GM12801 (cell line): ENCODE results near the gene PEX7.

Source experiments
- TF ChIP-seq, protein P1 (sequence below): IDR thresholded peaks from one replicate; pipeline ENCODE4 v1.5.1; 2011; ENCODE audit warnings: control low read depth; ENCODE audit not compliant: insufficient read length; ENCODE audit errors: extremely low read depth

The PEX7 gene

GRCh38 chr6:136901212-136901784 is 78.9 kb downstream of the PEX7 start:
- TF ChIP-seq, protein P1, sequence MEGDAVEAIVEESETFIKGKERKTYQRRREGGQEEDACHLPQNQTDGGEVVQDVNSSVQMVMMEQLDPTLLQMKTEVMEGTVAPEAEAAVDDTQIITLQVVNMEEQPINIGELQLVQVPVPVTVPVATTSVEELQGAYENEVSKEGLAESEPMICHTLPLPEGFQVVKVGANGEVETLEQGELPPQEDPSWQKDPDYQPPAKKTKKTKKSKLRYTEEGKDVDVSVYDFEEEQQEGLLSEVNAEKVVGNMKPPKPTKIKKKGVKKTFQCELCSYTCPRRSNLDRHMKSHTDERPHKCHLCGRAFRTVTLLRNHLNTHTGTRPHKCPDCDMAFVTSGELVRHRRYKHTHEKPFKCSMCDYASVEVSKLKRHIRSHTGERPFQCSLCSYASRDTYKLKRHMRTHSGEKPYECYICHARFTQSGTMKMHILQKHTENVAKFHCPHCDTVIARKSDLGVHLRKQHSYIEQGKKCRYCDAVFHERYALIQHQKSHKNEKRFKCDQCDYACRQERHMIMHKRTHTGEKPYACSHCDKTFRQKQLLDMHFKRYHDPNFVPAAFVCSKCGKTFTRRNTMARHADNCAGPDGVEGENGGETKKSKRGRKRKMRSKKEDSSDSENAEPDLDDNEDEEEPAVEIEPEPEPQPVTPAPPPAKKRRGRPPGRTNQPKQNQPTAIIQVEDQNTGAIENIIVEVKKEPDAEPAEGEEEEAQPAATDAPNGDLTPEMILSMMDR: no peak

GRCh38 chr6:136914947-136915346 is 92.6 kb downstream of the PEX7 start:
- TF ChIP-seq, protein P1: no peak

DNA sequence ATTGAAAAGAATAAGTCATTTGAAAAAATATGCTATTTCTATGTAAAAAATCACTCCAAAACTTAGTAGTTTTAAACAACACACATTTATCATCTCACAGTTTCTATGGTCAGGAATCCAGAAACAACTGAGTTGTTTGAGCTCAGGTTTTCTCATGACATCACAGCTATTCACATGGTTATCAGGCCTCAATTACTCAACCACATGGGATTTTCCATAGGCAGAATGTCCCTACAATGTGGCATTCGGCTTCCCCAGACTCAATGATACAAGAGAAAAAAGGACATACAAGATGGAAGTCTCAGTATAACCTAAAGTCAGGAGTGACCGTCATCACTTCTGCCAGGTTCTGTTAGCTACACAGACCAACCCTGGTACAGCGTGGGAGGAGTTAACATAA is 96.3 kb downstream of the PEX7 start:
- TF ChIP-seq, protein P1: no peak

DNA sequence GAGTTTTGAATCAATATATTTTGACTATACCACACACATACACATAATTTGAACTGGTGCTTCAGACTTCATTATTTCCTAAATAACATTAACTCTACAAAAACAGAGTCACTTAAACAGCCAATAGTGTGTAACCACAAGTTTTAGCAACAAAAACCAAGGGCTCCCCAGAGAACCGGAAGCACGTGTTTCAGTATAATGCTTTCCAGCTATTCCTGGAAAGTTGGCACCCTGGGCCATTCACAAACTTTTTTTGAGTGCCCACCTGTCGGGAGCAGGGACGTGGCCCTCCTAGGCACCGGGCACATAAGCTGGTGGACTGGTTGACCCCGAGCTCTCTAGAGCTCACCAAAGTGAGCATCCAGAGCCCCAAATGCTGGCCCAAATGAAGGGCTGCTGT is 97.8 kb downstream of the PEX7 start:
- TF ChIP-seq, protein P1: no peak

GRCh38 chr6:136920671-136921380 is 98.4 kb downstream of the PEX7 start:
- TF ChIP-seq, protein P1: no peak

DNA sequence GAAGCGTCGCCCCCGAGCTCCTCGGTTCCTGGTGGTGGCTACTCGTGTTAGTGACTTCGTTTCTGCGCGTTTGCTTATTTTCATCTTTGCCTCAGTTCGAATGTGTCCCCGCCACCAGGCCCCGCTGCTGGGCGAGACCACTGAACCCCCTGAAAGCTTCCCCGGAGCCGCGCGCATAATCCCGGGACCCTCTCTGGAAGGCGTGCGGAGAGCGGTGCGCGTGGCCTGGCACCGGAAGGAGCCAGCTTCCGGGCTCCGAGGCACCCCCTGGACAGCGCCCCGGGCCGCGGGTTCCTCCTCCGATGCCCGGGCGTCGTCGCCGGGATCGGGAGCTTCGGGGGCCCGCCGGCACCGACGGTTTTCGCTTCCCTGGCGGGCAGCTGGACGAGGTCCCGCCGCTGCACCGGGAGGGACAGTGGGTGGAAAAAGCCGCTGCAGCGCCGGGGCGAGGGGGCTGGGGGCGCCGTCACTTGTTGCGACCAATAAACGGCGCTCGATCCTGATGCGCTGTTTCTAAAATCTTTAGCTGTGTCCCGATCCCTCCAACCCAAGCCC is 99.1 kb downstream of the PEX7 start:
- TF ChIP-seq, protein P1: no peak

DNA sequence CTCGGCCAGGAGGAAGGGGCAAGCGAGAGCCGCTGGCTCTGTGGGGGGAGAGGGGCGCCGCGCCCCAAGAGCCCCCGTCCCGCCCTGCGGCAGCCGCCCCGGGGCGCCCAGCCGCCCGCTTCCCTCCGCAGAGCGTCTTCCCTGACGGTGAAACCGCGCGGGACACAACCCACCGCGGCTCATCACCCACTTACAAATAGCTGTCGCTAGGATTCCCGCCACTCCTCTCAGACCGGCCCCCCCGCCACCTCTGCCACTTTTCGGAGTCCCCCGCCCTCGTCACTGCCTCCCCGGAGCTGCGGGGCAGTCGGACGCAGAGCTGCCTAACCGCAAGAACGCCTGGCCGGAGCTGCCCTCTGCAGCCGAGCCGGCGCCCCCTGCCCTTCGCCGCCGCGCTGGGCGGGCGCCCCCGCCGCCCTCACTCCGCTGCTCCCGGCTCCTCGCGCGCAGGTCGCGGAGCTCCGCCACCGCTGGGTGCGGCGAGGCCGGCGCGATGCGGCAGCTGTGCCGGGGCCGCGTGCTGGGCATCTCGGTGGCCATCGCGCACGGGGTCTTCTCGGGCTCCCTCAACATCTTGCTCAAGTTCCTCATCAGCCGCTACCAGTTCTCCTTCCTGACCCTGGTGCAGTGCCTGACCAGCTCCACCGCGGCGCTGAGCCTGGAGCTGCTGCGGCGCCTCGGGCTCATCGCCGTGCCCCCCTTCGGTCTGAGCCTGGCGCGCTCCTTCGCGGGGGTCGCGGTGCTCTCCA is 99.7 kb downstream of the PEX7 start, which contains the start of gene SLC35D3:
Gene SLC35D3, plus strand, starts transcription at position 366 of the 749 bp plus-strand sequence. Its CDS starts 128 bp downstream, at position 494.
- TF ChIP-seq, protein P1: no peak
